ENCODE results near the gene FICD. TPM values are rescaled to one million over a fixed set of nuclear protein-coding genes. Genes with fewer than 3 reads are reported as not detected.

The FICD gene
- total RNA-seq, 3 donors from 2014 or later (not counting 1 experiment from before 2014, with no cell fraction given), result 3.9 to 7.5 (median 6.6) TPM

GRCh38 chr12:108482717-108483212, 32.3 kb upstream of the FICD start:
- H3K36me3 Mint-ChIP-seq, result peaks cover 7% of the 10 kb centered on the region
- Histone ChIP-seq H3K36me3 (ENCODE audit: control insufficient read depth, insufficient read depth, low read length) (no peaks in the 10 kb centered on the region), H3K27ac (ENCODE audit: low read length) (no peak overlapping the region), H3K9me3 (ENCODE audit: control insufficient read depth, insufficient read depth, low read length) (no peaks in the 10 kb centered on the region), H3K4me1 (ENCODE audit: control insufficient read depth, insufficient read depth, low read length) (no peaks in the 10 kb centered on the region), H3K4me3 (ENCODE audit: low read length) (no peak overlapping the region), H3K27me3 (ENCODE audit: control insufficient read depth, insufficient read depth, low read length) (peaks cover 2% of the 10 kb centered on the region)
- no peak overlapping the region for H3K27ac Mint-ChIP-seq
- no peaks in the 10 kb centered on the region for H3K4me1 Mint-ChIP-seq
- TF ChIP-seq CTCF (IDR thresholded peaks at IDR 0.05), result no peak
- DNase-seq (no peak), ATAC-seq (no peak)
- intact Hi-C loops (cut with micrococcal nuclease), result no loop called here
- H3K4me3 Mint-ChIP-seq, result no peak overlapping the region
- peaks cover 17 to 75% of the 10 kb centered on the region in 2 donors for H3K27me3 Mint-ChIP-seq (ENCODE audit: low read depth in 2 of 2)
- WGBS (ENCODE audit: insufficient coverage), result 70% methylated on average over 11 of the region's 11 CpGs
- peaks cover 0 to 3% of the 10 kb centered on the region in 2 donors for H3K9me3 Mint-ChIP-seq

GRCh38 chr12:108483213-108484059, 31.6 kb upstream of the FICD start:
- Mint-ChIP-seq H3K27me3 (ENCODE audit: low read depth in 2 of 2) (peaks cover 17 to 78% of the 10 kb centered on the region in 2 donors), H3K27ac (no peak overlapping the region), H3K4me1 (no peaks in the 10 kb centered on the region), H3K9me3 (peaks cover 0 to 3% of the 10 kb centered on the region in 2 donors), H3K36me3 (peaks cover 7% of the 10 kb centered on the region), H3K4me3 (no peak overlapping the region)
- ATAC-seq (no peak), DNase-seq (no peak)
- 75% methylated on average over 6 of the region's 6 CpGs for WGBS (ENCODE audit: insufficient coverage)
- intact Hi-C loops (cut with micrococcal nuclease), result no loop called here
- Histone ChIP-seq H3K4me1 (ENCODE audit: control insufficient read depth, insufficient read depth, low read length) (no peaks in the 10 kb centered on the region), H3K9me3 (ENCODE audit: control insufficient read depth, insufficient read depth, low read length) (no peaks in the 10 kb centered on the region), H3K27ac (ENCODE audit: low read length) (no peak overlapping the region), H3K4me3 (ENCODE audit: low read length) (no peak overlapping the region), H3K27me3 (ENCODE audit: control insufficient read depth, insufficient read depth, low read length) (peaks cover 2% of the 10 kb centered on the region), H3K36me3 (ENCODE audit: control insufficient read depth, insufficient read depth, low read length) (no peaks in the 10 kb centered on the region)
- TF ChIP-seq CTCF (IDR thresholded peaks at IDR 0.05), result no peak

- Histone ChIP-seq H3K27ac (ENCODE audit: low read length) (no peak overlapping the region), H3K36me3 (ENCODE audit: control insufficient read depth, insufficient read depth, low read length) (no peaks in the 10 kb centered on the region), H3K27me3 (ENCODE audit: control insufficient read depth, insufficient read depth, low read length) (peaks cover 2% of the 10 kb centered on the region), H3K4me3 (ENCODE audit: low read length) (no peak overlapping the region), H3K4me1 (ENCODE audit: control insufficient read depth, insufficient read depth, low read length) (no peaks in the 10 kb centered on the region), H3K9me3 (ENCODE audit: control insufficient read depth, insufficient read depth, low read length) (no peaks in the 10 kb centered on the region)
- Mint-ChIP-seq H3K27me3 (ENCODE audit: low read depth in 2 of 2) (peaks cover 17 to 69% of the 10 kb centered on the region in 2 donors), H3K27ac (no peak overlapping the region), H3K36me3 (peaks cover 7% of the 10 kb centered on the region), H3K4me1 (no peaks in the 10 kb centered on the region), H3K4me3 (no peak overlapping the region), H3K9me3 (peaks cover 0 to 3% of the 10 kb centered on the region in 2 donors)
- no peak for TF ChIP-seq CTCF (IDR thresholded peaks at IDR 0.05)
- DNase-seq (no peak), ATAC-seq (no peak)
- intact Hi-C loops (cut with micrococcal nuclease), result no loop called here
- 79% methylated on average over 2 of the region's 2 CpGs for WGBS (ENCODE audit: insufficient coverage)
Measured at GRCh38 chr12:108484431-108484830, 30.6 kb upstream of the FICD start.

Data from natural killer cell (primary cell).